GM12878 (cell line): Measurements from ENCODE around the gene PCF11. TPM values are rescaled to one million over a fixed set of nuclear protein-coding genes. Genes with fewer than 3 reads are reported as not detected.

Experiments
- BRCA1 ChIP-seq: IDR thresholded peaks from 2 replicates; pipeline ENCODE4 v1.6.1; 2011; ENCODE audit warnings: low read depth, low read length, improper control_type of control experiment
- CREB1 ChIP-seq: IDR thresholded peaks from 2 replicates; pipeline ENCODE4 v1.6.1; 2012; ENCODE audit warnings: low read depth, mild to moderate bottlenecking, inconsistent platforms
- EGR1 ChIP-seq, 2 experiments: IDR thresholded peaks; 1 replicate in 1 of 2; 2 replicates in 1 of 2; pipeline ENCODE4 v1.6.1; 2011 to 2012; ENCODE audit warnings: low read depth in 2 of 2, low read length in 2 of 2, borderline replicate concordance in 1 of 2, mild to moderate bottlenecking in 1 of 2, moderate library complexity in 1 of 2
- HCFC1 ChIP-seq: fragments of 150-350 bp; IDR thresholded peaks from 2 replicates; pipeline ENCODE4 v1.6.1; 2014; ENCODE audit warnings: low read length
- MAX ChIP-seq: IDR thresholded peaks from 2 replicates; pipeline ENCODE4 v1.6.1; 2012; ENCODE audit warnings: low read depth, low read length, improper control_type of control experiment
- MTA3 ChIP-seq: IDR thresholded peaks from 2 replicates; pipeline ENCODE4 v1.6.1; 2012; ENCODE audit warnings: low read length, inconsistent platforms, borderline replicate concordance
- TCF12 ChIP-seq: IDR thresholded peaks from 2 replicates; pipeline ENCODE4 v1.6.1; 2011; ENCODE audit warnings: low read depth, mild to moderate bottlenecking, low read length
- ZBTB40 ChIP-seq: fragments of 450-650 bp; IDR thresholded peaks from 2 replicates; pipeline ENCODE4 v1.6.1; 2016; ENCODE audit warnings: mild to moderate bottlenecking, moderate library complexity, borderline replicate concordance
- ZNF207 ChIP-seq: fragments of 450-650 bp; IDR thresholded peaks from 2 replicates; pipeline ENCODE4 v1.6.1; 2014; ENCODE audit warnings: antibody characterized with exemption, mild to moderate bottlenecking, borderline replicate concordance
- polyA plus RNA-seq, 11 experiments: library from polyadenylated mRNA; depleted of rRNA in 4 of 11; unstranded in 6 of 11; stranded (reverse) in 5 of 11; fragments of >200 nt; fragmentation: Nextera tagmentation in 4 of 11; fragmentation: Illumina TruSeq in 1 of 11; extraction: Ambion mirVana in 4 of 11; extraction: Trizol in 1 of 11; gene quantifications; 1 replicate in 1 of 11; 2 replicates in 10 of 11; pipeline versions ENCODE4 v1.2.1 to v1.2.3, GENCODE V29; 2011 to 2016; ENCODE audit warnings: inconsistent platforms in 2 of 11, missing spikeins in 2 of 11, low read depth in 1 of 11
- total RNA-seq, 4 experiments: library from RNA; depleted of rRNA in 3 of 4; stranded (reverse); fragments of >200 nt in 3 of 4; fragmentation: Illumina TruSeq in 1 of 4; extraction: Trizol in 1 of 4; gene quantifications; 2 replicates each; pipeline versions ENCODE4 v1.2.1 to v1.2.3, GENCODE V29; 2013 to 2021

The PCF11 gene
- total and polyA plus RNA-seq, 10 of the 15 experiments (the other 5 are each of a cell fraction or from before 2014, with no cell fraction given), result 9.2 to 90.4 (median 48.0) TPM

- TF ChIP-seq MAX (no peak), HCFC1 (no peak), ZNF207 (no peak), ZBTB40 (no peak), EGR1 (IDR thresholded peaks at IDR 0.05; ENCODE audit: borderline replicate concordance in 1 of 2, low read depth in 2 of 2, low read length in 2 of 2) (no peak), BRCA1 (no peak), CREB1 (no peak), TCF12 (no peak), MTA3 (no peak)
Observed at GRCh38 chr11:83195649-83196048, 38.7 kb downstream of the PCF11 start (continued).
